Psoas muscle (tissue), 8 donors: ENCODE results near the gene HLF. TPM values are rescaled to one million over a fixed set of nuclear protein-coding genes. Genes with fewer than 3 reads are reported as not detected.
A peak's percentile ranks its signal among the peaks of the same experiment; 100 is the strongest.

Experiments used
- ATAC-seq, 4 donors: fragments of 200-7000 bp; cut with Tn5 transposase; one replicate each; pipeline ENCODE4 v1.9.1; 2020; ENCODE audit warnings: moderate library complexity in 3 of 4, mild to moderate bottlenecking in 2 of 4
- DNase-seq, 2 donors: peaks; one replicate each; pipeline ENCODE4 v3.0.0-alpha.2; 2020
- H3K27ac ChIP-seq: fragments of 200-600 bp; one replicate; pipeline ENCODE4 v1.8.0; 2022
- H3K27me3 ChIP-seq, 3 donors: fragments of 200-600 bp in 1 of 3; one replicate each; pipeline versions ENCODE4 v1.6.1 to v1.8.0; 2013 to 2022; ENCODE audit warnings: low read length in 2 of 3, mild to moderate bottlenecking in 2 of 3, moderate library complexity in 1 of 3; ENCODE audit not compliant: insufficient read depth in 3 of 3
- H3K36me3 ChIP-seq, 2 donors: fragments of 200-600 bp in 1 of 2; one replicate each; pipeline versions ENCODE4 v1.6.1 to v1.8.0; 2013 to 2022; ENCODE audit warnings: low read depth in 1 of 2, mild to moderate bottlenecking in 1 of 2, moderate library complexity in 1 of 2; ENCODE audit not compliant: insufficient read depth in 1 of 2
- H3K4me1 ChIP-seq: fragments of 200-600 bp; one replicate; pipeline ENCODE4 v1.8.0; 2022
- H3K4me3 ChIP-seq: fragments of 200-600 bp; one replicate; pipeline ENCODE4 v1.8.0; 2022; ENCODE audit warnings: mild to moderate bottlenecking
- H3K9me3 ChIP-seq: fragments of 200-600 bp; one replicate; pipeline ENCODE4 v1.8.0; 2022
- WGBS, 3 donors: extraction: QIAGEN DNeasy Blood & Tissue Kit; methylation state at CpG; one replicate each; pipeline versions ENCODE4 v1.1.6 to v1.1.7; 2013; 5-methylcytosine and 5-hydroxymethylcytosine counted together
- intact Hi-C, 2 donors: fragments of 100-400 bp; cut with DNase I; formaldehyde crosslinking; loops; one replicate each; pipeline versions ENCODE4 v1.11.0 to v1.14.2; 2022
- polyA plus RNA-seq, 3 donors: library from polyadenylated mRNA; stranded (reverse); fragments of 200-250 nt; gene quantifications; one replicate each; pipeline ENCODE4 v1.2.3, GENCODE V29; 2013
- total RNA-seq, 4 donors: library from RNA; stranded (reverse); fragmentation: NEBNext Ultra II Directional in 2 of 4; extraction: Animal tissue kit (Norgen Biotek cat#: 25700) in 2 of 4; gene quantifications; one replicate each; pipeline versions ENCODE4 v1.2.1 to v1.2.4, GENCODE V29; 2021 to 2023
- TF ChIP-seq, protein P1 (sequence below): fragments of 200-600 bp; IDR thresholded peaks from one replicate; pipeline ENCODE4 v1.8.0; 2022; ENCODE audit warnings: antibody characterized with exemption
- donor health status: healthy with polysubstance abuse.
- donor health status: DM: no; HTN: no; CAD: no; lungs with moderate emphysema.
- donor health status: Bipolar disorder and iron deficiency.
- donor health status: healthy.
- donor health status: DM: yes; HTN: yes; CAD: no.
- donor health status: DM: no; HTN: no; CAD: no.
- donor health status: DM: no; HTN: no; CAD: no.
- donor health status: DM: yes; HTN: yes; CAD: no.

HLF gene
- total and polyA plus RNA-seq, 7 donors = 0.59 to 5.0 (median 3.7) TPM

DNA sequence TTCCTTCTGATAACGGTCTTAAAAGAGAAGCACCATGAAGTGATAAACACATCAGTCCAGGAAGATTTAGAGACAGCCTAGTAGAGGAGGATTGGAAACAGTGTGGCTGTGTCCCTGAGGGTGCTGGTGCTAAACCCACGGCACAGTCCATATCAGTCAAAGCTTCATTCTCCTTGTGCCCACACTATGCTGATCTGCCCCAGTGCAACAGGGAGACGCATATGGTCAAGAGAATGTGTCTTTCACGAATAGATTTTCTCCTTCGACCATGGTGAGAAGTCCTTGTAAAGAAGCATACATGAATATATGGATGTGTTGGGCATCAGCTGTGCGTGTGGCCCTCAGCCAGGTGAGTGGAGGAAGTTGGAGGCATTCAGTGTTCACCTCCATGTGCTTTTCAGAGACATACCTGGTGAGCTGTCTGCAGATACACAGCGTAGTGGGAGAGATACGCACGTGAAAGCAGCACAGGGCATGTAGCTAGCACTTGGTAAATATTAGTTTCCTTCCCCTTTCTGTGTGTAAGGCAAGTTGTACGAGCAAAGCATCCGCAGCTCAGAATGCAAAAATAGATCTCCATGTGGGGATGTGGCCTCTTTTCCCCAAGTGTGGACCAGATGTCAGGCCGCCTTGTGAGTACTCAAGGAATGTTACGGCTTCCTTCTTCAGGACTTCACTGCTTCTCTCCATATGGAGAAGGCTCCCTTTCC lies 29.4 kb downstream of the HLF start:
- Histone ChIP-seq H3K36me3 (no peaks in the 10 kb centered on the region), H3K27ac (no peak overlapping the region), H3K4me1 (no peaks in the 10 kb centered on the region), H3K27me3 (no peaks in the 10 kb centered on the region), H3K4me3 (no peak overlapping the region), H3K9me3 (peaks cover 5% of the 10 kb centered on the region)
- DNase-seq = no peak
- WGBS, 3 donors = 82 to 84% (median 84%) methylated on average over 13 of the region's 13 CpGs
- TF ChIP-seq, protein P1, sequence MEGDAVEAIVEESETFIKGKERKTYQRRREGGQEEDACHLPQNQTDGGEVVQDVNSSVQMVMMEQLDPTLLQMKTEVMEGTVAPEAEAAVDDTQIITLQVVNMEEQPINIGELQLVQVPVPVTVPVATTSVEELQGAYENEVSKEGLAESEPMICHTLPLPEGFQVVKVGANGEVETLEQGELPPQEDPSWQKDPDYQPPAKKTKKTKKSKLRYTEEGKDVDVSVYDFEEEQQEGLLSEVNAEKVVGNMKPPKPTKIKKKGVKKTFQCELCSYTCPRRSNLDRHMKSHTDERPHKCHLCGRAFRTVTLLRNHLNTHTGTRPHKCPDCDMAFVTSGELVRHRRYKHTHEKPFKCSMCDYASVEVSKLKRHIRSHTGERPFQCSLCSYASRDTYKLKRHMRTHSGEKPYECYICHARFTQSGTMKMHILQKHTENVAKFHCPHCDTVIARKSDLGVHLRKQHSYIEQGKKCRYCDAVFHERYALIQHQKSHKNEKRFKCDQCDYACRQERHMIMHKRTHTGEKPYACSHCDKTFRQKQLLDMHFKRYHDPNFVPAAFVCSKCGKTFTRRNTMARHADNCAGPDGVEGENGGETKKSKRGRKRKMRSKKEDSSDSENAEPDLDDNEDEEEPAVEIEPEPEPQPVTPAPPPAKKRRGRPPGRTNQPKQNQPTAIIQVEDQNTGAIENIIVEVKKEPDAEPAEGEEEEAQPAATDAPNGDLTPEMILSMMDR = no peak
- ATAC-seq = no peak
- intact Hi-C loops = no loop called here

DNA sequence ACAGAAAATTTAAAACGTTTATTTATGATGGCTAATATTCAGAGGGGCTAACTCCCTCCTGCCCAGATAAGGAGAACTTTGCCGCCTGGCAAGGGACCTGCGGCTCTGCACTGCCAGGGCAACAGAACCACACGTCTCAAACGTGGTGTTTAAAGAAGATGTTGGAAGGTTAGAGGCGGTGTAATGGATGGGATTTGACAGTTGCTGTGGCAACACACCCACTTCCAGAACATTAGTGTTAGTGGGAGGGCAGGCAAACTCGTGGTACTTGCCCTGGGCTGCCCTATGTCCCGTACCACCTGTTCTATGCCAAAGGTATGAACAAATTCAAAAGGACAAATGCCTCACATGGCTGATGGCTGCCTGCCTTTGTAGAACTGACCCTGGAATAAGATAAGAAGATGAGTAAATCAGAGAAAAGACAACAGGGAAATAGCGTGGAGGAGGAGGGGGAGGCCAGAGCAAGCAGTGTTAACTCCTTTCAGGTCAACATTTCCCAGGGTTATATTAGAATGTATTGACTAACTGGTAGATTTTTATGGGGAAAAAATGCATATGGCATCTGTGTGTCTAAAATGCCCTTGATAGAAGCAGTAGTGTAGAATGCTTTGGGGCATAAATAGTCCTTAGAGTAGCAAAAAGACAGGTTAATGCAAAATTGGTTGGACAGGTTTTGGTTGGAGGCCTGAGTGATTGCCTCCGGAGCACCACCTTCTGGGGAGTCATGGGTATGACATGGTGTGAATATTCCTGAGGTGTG lies 30.8 kb downstream of the HLF start:
- Histone ChIP-seq H3K4me3 (no peak overlapping the region), H3K27ac (no peak overlapping the region), H3K9me3 (peaks cover 5% of the 10 kb centered on the region), H3K36me3 (no peaks in the 10 kb centered on the region), H3K4me1 (no peaks in the 10 kb centered on the region), H3K27me3 (no peaks in the 10 kb centered on the region)
- peak; percentile 88 to 96 (median 92) for ATAC-seq
- 48 to 49% (median 48%) methylated on average over 10 of the region's 10 CpGs for WGBS, 3 donors
- TF ChIP-seq, protein P1 = peak; percentile 87
- intact Hi-C loops = loop anchor here (2.0 to 5.0 kb wide), 5 partner anchors 33 to 303 kb away; partner anchors contain the start of gene HLF (in 1 of the 2)
- peak; percentile 34 to 56 for DNase-seq

DNA sequence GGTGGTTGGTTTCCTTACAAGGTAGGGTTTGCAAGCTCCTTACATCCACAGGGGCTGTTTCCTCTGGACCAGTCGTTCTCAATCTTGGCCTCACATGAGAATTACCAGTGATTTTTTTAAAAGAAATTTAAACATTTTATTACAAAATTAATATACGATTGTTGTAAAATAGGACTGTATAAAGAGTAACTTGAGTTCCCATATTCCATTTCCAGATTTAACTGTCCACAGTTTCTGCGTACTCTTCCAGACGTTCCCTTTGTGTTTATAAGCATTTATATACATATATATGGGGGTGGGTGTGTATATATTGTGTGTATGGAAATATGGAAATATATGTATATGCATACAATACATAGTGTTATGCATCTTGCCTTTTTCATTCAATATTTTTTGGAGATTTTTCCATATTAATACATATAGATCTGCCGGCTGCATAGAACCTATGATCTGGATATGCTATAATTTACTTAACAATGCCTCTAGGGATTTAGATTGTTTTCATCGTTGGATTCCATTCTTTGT lies 31.5 kb downstream of the HLF start:
- no peak overlapping the region for H3K4me3 ChIP-seq
- TF ChIP-seq, protein P1 = no peak
- H3K4me1 ChIP-seq = no peaks in the 10 kb centered on the region
- DNase-seq (no peak), ATAC-seq (no peak)
- intact Hi-C loops = loop anchor here (2.0 to 5.0 kb wide), 5 partner anchors 34 to 304 kb away; partner anchors contain the start of gene HLF (in 1 of the 2)
- H3K36me3 ChIP-seq = no peaks in the 10 kb centered on the region
- no peaks in the 10 kb centered on the region for H3K27me3 ChIP-seq
- WGBS, 3 donors = 58 to 61% (median 60%) methylated on average over 6 of the region's 6 CpGs
- peaks cover 3% of the 10 kb centered on the region for H3K9me3 ChIP-seq
- H3K27ac ChIP-seq = no peak overlapping the region

DNA sequence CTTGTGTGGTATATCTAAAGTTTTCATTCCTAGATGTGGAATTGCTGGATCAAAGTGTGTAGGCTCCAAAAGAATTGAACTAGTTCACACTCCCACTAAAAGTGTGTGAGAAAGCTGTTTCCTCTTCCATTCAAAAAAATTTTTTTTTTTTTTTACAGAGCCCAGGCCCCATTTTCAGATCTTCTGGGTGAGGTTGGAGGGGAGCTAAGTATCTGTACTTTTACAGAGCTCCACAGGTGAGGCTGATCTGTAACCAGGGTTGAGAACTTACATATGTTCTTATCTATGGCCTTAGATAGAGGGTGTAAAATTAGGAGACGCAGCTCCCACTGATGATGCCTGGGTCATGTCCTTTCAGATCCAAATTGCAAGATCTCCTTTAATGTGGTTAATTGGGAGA lies 31.9 kb downstream of the HLF start:
- ATAC-seq (no peak), DNase-seq (no peak)
- Histone ChIP-seq H3K4me1 (no peaks in the 10 kb centered on the region), H3K9me3 (no peaks in the 10 kb centered on the region), H3K36me3 (no peaks in the 10 kb centered on the region), H3K27ac (no peak overlapping the region), H3K27me3 (no peaks in the 10 kb centered on the region), H3K4me3 (no peak overlapping the region)
- intact Hi-C loops = loop anchor here (2.0 to 5.0 kb wide), 5 partner anchors 34 to 304 kb away; partner anchors contain the start of gene HLF (in 1 of the 2)
- 97 to 100% (median 98%) methylated on average over 1 of the region's 1 CpG for WGBS, 3 donors
- TF ChIP-seq, protein P1 = no peak
